NB4 (cell line): ENCODE measurements around the gene SDF2L1.

Source experiments
- MYC ChIP-seq: IDR thresholded peaks from 2 replicates; pipeline ENCODE4 v1.6.1; 2011; ENCODE audit warnings: low read depth, low read length
- POLR2A ChIP-seq: IDR thresholded peaks from 2 replicates; pipeline ENCODE4 v1.6.1; 2011; ENCODE audit warnings: mild to moderate bottlenecking; ENCODE audit not compliant: insufficient read length; ENCODE audit errors: extremely low read depth
- TF ChIP-seq, protein P1 (sequence below): IDR thresholded peaks from one replicate; pipeline ENCODE4 v1.5.1; 2012; ENCODE audit warnings: low read depth, low read length
- TF ChIP-seq, protein P2 (sequence below): IDR thresholded peaks from 2 replicates; pipeline ENCODE4 v1.6.1; 2011; ENCODE audit warnings: low read depth, low read length

DNA sequence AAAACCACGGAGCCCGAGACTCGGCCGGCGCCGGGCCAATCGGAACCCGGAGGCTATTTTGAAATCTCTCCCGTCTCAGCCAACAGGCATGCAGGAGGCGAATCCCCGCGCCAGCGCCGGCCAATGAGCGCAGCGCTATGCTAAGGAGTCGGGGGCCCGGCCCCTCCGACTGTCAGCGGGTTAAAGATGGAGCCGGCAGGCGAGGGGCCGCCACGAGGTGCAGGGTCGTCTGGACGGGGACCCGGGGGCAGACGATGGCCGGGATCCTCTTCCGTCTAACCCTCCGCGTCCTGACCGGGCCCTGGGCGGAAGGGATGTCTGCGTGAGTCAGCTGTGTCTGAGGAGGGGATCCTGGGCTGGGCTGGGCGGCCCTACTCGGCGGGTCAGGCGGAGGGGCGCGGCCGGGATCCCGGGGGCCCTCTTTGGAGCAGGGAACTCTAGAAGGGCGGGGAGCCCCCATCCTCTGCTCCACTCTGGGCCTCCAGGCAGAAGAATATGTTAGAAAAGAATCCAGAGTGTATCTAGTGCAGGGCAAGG is 10.0 kb downstream of the SDF2L1 start:
- TF ChIP-seq, protein P1, sequence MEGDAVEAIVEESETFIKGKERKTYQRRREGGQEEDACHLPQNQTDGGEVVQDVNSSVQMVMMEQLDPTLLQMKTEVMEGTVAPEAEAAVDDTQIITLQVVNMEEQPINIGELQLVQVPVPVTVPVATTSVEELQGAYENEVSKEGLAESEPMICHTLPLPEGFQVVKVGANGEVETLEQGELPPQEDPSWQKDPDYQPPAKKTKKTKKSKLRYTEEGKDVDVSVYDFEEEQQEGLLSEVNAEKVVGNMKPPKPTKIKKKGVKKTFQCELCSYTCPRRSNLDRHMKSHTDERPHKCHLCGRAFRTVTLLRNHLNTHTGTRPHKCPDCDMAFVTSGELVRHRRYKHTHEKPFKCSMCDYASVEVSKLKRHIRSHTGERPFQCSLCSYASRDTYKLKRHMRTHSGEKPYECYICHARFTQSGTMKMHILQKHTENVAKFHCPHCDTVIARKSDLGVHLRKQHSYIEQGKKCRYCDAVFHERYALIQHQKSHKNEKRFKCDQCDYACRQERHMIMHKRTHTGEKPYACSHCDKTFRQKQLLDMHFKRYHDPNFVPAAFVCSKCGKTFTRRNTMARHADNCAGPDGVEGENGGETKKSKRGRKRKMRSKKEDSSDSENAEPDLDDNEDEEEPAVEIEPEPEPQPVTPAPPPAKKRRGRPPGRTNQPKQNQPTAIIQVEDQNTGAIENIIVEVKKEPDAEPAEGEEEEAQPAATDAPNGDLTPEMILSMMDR, result no peak
- TF ChIP-seq, protein P2, sequence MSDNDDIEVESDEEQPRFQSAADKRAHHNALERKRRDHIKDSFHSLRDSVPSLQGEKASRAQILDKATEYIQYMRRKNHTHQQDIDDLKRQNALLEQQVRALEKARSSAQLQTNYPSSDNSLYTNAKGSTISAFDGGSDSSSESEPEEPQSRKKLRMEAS, result no peak
- no peak for TF ChIP-seq POLR2A
- TF ChIP-seq MYC, result no peak
